HG03521 (cell line): Measurements from ENCODE around the gene ENTHD1.
"Not testable (repeated sequence)": the region's sequence is repeated elsewhere in the genome, so short reads cannot be mapped to it uniquely, and the experiment has no call there.

Experiments
- ATAC-seq: cut with Tn5 transposase; IDR thresholded peaks from one replicate; pipeline ENCODE4 v1.9.1; 2021; ENCODE audit warnings: mild to moderate bottlenecking, moderate library complexity; ENCODE audit not compliant: unreplicated experiment

The ENTHD1 gene

GRCh38 chr22:39900306-39901227, 7.0 kb upstream of the ENTHD1 start, which contains the start of gene GRAP2:
Gene GRAP2, plus strand, starts transcription at chr22:39901084. Its CDS starts 46,023 bp downstream, at chr22:39947107.
- peak; percentile 61 for ATAC-seq

DNA sequence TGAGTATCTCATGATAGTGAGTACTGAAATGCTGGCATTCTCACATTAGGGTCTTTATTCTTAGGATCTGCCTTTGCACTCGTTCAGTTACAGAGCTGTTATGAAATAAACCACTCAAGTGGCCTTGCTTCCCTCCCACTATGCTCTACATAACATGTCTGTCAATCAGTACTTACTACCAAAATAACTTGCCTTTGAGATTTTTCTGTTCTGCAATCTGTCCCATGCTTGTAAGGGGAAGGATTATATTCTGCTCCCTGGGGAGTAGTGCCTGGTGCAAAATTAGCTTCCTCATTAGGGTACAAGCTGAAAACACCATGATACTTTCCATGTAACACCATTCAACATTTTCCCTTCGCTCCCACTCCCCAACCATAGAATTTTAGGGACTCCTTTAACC, 5.4 kb upstream of the ENTHD1 start:
- ATAC-seq = no peak

GRCh38 chr22:39897841-39898240, 4.3 kb upstream of the ENTHD1 start:
- ATAC-seq = no peak

- no peak for ATAC-seq
These were observed 2.9 kb upstream of the ENTHD1 start for GRCh38 chr22:39896313-39896996.

DNA sequence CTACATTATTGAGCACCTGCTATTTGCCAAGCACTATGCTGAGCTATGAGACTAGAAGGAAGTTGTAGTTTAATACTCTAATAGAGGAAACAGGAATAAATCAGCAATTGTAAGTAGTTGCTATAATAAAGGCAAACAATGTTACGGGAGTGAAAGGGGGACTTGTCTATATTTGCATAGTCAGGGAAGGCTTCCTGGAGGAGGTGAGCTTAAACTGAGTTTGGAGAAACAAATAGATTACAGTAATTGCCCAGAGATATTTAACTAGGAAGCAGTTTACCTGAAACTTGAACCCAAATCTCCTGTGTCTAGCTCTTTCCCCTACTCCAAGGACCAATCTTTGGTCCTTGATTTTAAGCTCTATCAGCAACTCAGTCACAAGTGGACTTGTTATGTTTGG, 2.1 kb upstream of the ENTHD1 start:
- ATAC-seq = no peak

DNA sequence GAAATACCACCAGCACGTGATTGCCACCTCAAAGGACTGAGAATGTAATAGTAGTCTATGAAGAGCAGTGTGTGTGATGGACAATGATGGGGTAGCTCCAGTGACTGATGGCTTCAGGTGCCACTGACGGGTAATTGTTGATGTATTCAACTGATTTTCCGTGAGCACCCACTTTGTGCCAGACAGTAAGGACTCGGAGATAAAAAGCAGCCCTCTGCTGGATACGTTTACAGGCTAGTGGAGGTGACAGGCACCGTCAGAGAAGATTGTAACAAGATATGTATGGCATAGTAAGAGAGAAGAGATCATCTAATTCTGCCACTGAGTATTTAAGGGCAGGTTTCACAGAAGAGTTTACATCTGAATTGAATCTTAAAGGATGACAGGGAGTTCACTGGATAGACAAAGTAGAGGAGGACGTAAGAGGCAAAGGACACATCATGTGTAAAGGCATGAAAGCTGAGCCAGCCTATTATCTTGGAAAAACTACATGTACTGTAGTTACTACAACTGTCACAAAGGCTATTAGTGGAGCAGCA, 1.1 kb upstream of the ENTHD1 start:
- no peak for ATAC-seq

GRCh38 chr22:39889924-39890323, 3.6 kb downstream of the ENTHD1 start:
- ATAC-seq = not testable (repeated sequence)

DNA sequence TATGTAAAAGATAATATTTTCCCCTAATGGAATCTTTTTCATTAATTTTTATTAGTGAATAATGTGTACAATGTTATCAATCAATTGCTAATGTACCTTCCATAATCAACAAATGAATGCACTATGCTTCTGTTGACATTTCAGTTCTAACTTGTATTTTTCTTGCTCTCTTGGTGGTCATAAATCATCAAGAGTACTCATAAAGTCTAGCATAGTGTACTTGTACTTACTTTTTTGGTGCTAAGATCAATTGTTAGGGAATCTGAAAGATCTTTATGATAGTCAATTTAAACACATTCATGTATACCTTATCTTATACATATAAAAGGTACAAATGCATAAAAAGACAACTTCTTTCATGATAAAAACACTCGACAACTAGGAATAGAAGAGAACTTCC, 10.5 kb downstream of the ENTHD1 start:
- no peak for ATAC-seq

DNA sequence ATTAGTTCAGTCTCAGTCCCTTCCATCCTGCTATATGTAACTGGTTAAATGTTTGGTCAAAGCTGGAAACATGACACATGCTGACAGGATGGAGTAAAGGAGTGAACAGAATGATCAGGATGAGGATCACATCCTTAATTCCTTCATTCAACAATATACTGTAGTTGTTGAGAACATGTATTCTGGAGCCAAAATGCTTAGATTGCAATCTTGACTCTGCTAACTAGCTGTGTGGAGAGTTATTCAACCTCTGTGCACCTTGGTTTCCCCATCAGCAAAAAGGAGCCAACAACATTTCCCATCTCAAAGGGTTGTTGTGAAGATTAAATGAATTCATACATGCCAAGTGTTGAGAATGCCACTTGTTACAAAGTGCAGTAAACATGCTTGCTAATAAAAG, 12.8 kb downstream of the ENTHD1 start:
- no peak for ATAC-seq

- ATAC-seq = no peak
These were observed 16.3 kb downstream of the ENTHD1 start for GRCh38 chr22:39877079-39877845.

DNA sequence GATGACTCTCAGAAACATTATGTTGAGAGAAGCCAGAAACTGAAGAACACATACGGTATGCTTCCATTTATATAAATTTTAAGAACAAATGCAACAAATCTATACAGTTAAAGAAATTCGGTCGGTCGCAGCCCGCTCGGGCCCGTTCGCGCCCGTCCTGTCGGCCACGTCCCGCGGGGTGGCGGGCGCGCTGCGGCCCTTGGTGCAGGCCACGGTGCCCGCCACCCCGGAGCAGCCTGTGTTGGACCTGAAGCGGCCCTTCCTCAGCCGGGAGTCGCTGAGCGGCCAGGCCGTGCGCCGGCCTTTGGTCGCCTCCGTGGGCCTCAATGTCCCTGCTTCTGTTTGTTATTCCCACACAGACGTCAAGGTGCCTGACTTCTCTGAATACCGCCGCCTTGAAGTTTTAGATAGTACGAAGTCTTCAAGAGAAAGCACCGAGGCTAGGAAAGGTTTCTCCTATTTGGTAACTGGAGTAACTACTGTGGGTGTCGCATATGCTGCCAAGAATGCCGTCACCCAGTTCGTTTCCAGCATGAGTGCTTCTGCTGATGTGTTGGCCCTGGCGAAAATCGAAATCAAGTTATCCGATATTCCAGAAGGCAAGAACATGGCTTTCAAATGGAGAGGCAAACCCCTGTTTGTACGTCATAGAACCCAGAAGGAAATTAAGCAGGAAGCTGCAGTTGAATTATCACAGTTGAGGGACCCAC, 18.2 kb downstream of the ENTHD1 start:
- ATAC-seq = not testable (repeated sequence)

DNA sequence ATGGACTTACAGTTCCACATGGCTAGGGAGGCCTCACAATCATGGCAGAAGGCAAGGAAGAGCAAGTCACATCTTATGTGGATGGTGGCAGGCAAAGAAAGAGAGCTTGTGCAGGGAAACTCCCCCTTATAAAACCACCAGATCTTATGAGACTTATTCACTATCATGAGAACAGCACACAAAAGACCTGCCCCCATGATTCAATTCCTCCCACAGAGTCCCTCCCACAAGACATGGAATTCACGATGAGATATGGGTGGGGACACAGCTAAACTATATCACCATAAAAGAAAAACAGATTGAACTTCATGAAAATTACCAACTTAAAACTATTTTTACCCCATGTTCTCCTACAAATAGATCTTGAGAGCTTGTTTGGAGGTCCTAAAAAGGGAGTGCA, 19.6 kb downstream of the ENTHD1 start:
- no peak for ATAC-seq

DNA sequence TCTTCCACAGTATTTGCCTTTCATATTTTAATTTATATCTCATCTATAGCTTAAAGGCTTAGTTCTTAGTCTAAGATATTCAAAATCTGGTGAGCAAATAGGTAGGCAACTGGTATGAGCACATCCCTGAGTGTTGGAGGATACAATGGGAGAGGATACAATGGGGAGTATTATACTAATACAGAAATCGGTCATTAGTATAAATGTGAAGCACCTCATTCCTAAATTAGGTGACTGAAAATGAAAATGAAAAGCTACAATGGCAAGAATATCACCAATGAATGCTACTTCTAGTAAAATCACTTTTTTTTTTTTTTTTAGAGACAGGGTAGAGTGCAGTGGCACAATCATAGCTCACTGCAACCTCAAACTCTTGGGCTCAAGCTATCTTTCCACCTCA, 21.0 kb downstream of the ENTHD1 start:
- ATAC-seq = no peak

DNA sequence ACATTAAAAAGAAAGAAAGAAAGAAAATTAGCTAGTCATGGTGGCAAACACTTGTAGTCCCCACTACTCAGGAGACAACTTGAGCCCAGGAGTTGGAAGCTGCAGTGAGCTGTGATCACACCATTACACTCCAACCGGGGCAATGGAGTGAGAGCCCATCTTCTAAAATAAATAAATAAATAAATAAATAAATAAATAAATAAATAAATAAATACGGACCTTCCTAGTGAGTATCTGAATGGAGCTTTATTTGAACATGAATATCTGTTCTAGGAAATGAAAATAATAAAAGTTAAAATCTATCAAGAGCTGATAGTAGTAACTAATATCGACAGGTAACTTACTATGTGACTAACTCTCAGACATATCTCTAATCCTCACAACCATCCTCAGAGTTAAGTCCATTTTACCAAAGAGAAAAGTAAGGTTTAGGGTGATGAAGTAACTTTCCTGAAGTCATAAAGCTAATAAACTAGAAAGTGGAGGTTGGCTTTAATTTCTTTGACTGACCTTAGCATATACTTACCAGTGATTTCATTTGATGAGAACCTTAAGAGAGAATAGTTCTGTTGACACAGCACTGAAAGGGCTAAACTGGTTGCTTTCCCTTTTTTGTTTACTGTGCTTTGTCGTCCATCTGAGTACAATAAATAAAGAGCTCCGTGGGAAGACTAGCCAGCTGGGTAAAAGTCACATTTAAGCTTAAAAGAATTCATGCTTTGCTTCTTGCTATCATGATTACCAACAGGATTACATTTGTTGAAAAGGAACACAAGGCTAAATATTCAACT, 22.4 kb downstream of the ENTHD1 start:
- no peak for ATAC-seq

- not testable (repeated sequence) for ATAC-seq
These were observed 23.8 kb downstream of the ENTHD1 start for GRCh38 chr22:39869797-39870196.

DNA sequence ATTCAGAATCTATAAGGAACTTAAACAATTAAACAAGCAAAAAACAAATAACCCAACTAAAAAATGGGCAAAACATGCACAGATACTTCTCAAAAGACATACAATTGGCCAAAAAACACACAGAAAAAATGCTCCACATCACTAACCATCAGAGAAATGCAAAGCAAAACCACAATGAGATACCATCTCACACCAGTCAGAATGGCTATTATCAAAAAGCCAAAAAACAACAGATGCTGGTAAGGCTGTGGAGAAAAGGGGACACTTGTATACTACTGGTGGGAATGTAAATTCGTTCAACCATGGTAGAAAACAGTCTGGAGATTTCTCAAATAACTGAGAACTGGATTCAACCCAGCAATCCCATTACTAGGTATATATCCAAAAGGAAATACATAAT, 24.8 kb downstream of the ENTHD1 start:
- ATAC-seq = no peak

DNA sequence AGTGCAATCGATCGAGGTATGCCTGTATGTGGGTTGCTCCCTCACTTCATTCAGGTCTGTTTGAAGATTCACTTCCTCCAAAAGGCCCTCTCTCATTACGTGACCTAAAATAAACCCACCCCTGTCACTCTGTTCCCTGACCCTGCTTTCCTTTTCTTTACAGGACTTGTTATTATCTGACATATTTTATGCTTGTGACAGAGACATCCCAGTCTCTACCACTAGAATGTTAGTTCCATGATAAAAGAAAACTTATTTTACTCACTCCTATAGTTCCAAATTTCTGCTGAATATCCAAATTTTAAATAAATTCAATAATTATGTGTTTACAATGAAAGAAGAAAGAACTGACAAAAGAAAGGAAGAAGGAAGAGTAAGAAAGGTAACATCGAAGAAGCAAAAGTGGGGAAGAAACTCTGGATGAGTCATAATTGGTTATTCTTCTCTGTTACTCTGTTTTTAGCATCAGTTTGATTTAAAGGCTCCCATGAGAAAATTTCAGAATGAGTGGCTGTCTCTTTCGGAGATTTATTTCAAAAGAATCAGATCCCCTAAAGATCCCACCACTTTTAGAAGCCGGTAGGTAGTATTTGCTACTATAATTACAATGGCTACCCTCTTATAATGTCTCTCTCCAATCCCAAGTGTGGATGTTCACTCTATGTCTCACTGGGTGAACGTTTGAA, 33.5 kb downstream of the ENTHD1 start:
- ATAC-seq = no peak

DNA sequence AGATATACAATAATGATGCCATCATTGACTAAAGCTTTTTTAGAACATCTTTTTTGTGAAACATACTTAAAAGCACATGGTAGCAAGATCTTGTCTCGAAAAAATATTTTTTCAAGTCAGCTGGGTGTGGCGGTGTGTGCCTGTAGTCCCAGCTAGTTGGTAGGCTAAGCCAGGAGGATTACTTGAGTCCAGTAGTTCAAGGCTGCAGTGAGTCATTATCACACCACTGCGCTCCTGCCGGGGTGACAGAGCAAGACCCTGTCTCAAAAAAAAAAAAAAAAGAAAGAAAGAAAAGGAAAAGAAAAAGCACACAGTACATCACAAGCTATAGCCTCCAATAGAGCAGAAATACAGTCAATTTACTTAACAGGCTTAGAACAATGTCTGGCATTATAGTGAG, 37.0 kb downstream of the ENTHD1 start:
- ATAC-seq = no peak

- ATAC-seq = no peak
These were observed 40.8 kb downstream of the ENTHD1 start for GRCh38 chr22:39852799-39853198.
